Measurements from ENCODE around the gene MTX1.

Gene MTX1

GRCh38 chr1:155250246-155250632 lies 41.7 kb downstream of the MTX1 start:
- no peak for TF ChIP-seq ZFX (IDR thresholded peaks at IDR 0.05)
- 0 out of 2 replicates have a peak, but pooled peaks have one; percentile 79 for TF ChIP-seq CTCF (conservative IDR thresholded peaks at IDR 0.05)
- H3K27ac ChIP-seq, result no peak overlapping the region

GRCh38 chr1:155250633-155251449 lies 42.3 kb downstream of the MTX1 start:
- TF ChIP-seq ZFX (IDR thresholded peaks at IDR 0.05), result no peak
- peak; percentile 100 for TF ChIP-seq CTCF (conservative IDR thresholded peaks at IDR 0.05)
- no peak overlapping the region for H3K27ac ChIP-seq

- TF ChIP-seq CTCF (conservative IDR thresholded peaks at IDR 0.05) (no peak), ZFX (IDR thresholded peaks at IDR 0.05) (no peak)
- no peak overlapping the region for H3K27ac ChIP-seq
Measured at GRCh38 chr1:155251566-155251965, 43.1 kb downstream of the MTX1 start.

GRCh38 chr1:155253208-155253607 lies 44.7 kb downstream of the MTX1 start:
- TF ChIP-seq CTCF (conservative IDR thresholded peaks at IDR 0.05) (no peak), ZFX (IDR thresholded peaks at IDR 0.05) (no peak)
- H3K27ac ChIP-seq, result no peak overlapping the region

- TF ChIP-seq CTCF (conservative IDR thresholded peaks at IDR 0.05) (no peak), ZFX (IDR thresholded peaks at IDR 0.05) (no peak)
- H3K27ac ChIP-seq, result peak overlapping the region; percentile 81; the same call in 1 of the 2 replicates
Measured at GRCh38 chr1:155253797-155254196, 45.3 kb downstream of the MTX1 start.

GRCh38 chr1:155254228-155254713 lies 45.8 kb downstream of the MTX1 start:
- no peak for TF ChIP-seq CTCF (conservative IDR thresholded peaks at IDR 0.05)
- TF ChIP-seq ZFX (IDR thresholded peaks at IDR 0.05), result no peak
- H3K27ac ChIP-seq, result peak overlapping the region; percentile 81

GRCh38 chr1:155254714-155255242 lies 46.3 kb downstream of the MTX1 start:
- H3K27ac ChIP-seq, result peak overlapping the region; percentile 81
- TF ChIP-seq ZFX (IDR thresholded peaks at IDR 0.05) (peak; percentile 44; the same call in 1 of the 2 replicates), CTCF (conservative IDR thresholded peaks at IDR 0.05) (no peak)

Data from C4-2B (cell line).